HUES6 (cell line): ENCODE measurements around the gene SEZ6.

Experiments used
- H3K27ac ChIP-seq: 2 replicates; pipeline ENCODE4 v1.7.0; 2013; ENCODE audit warnings: low read depth, mild to moderate bottlenecking, low read length, inconsistent platforms
- H3K27me3 ChIP-seq: 2 replicates; pipeline ENCODE4 v1.6.1; 2013; ENCODE audit warnings: low read length; ENCODE audit not compliant: control insufficient read depth, insufficient read depth
- H3K36me3 ChIP-seq: 2 replicates; pipeline ENCODE4 v1.6.1; 2013; ENCODE audit warnings: low read length; ENCODE audit not compliant: control insufficient read depth, insufficient read depth
- H3K4me1 ChIP-seq: 2 replicates; pipeline ENCODE4 v1.6.1; 2013; ENCODE audit warnings: low read length; ENCODE audit not compliant: control insufficient read depth, insufficient read depth
- H3K4me3 ChIP-seq: 2 replicates; pipeline ENCODE4 v1.5.1; 2013; ENCODE audit warnings: low read depth, low read length
- H3K9ac ChIP-seq: one replicate; pipeline ENCODE4 v1.6.1; 2013; ENCODE audit warnings: mild to moderate bottlenecking, low read length
- H3K9me3 ChIP-seq: 2 replicates; pipeline ENCODE4 v1.6.1; 2013; ENCODE audit warnings: low read depth, low read length; ENCODE audit not compliant: control insufficient read depth, insufficient read depth

SEZ6 gene

DNA sequence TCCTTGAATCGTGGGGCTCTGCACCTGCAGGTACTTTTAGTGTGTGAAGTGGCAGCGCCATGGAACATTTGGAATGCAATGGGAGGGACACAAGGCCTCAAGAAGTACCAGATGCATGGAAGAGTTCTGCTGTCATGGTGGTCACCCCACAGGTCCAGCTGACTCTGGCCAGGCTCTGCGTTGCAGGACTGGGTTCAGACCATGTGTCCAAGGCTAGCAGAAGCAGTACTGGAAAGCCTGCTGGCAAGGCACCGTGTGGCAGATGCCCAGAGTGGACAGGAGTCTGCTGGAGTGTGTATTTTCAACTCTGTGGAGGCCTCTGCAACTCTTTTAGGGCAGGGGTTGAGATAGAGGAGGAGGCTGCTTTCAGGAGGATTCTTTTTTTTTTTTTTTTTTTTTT, 39.2 kb upstream of the SEZ6 start:
- Histone ChIP-seq H3K4me1 (peaks cover 58% of the 10 kb centered on the region), H3K36me3 (peaks cover 5% of the 10 kb centered on the region; the same call in 1 of the 2 replicates), H3K9ac (no peak overlapping the region), H3K27me3 (no peaks in the 10 kb centered on the region), H3K4me3 (no peak overlapping the region), H3K9me3 (no peaks in the 10 kb centered on the region), H3K27ac (no peak overlapping the region)

DNA sequence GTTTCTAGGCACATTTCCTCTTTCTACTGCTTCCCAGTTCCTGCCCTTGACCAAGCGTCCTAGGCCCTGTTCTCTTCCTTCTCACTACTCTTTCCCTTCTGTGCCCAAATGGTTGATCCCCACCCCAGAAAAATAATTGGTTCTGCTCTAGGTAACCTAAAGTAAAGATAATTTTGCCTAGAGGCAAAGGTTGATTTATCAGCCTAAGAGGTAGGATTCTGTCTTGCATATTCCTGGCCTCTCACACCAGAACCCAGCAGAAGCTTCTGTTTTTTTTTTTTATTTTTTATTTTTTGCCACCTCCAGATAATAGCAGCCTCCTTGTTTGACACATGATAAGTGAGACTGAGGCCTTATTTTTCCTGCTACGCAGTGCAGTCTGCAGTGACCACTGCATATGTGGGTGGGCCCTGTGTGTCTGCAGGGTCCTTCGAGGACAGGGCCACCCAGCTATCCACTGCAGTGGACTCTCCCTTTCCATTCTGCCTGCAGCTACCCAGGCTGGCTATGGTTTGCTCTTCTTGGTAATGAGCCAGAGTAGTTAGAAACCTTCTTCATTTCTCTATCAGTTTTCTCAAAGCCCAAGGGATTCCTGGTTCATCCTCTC, 37.8 kb upstream of the SEZ6 start:
- Histone ChIP-seq H3K27me3 (no peaks in the 10 kb centered on the region), H3K4me1 (peaks cover 61% of the 10 kb centered on the region), H3K4me3 (peak overlapping the region; percentile 44; the same call in 1 of the 2 replicates), H3K9ac (peak overlapping the region; percentile 90), H3K9me3 (no peaks in the 10 kb centered on the region), H3K36me3 (peaks cover 5% of the 10 kb centered on the region; the same call in 1 of the 2 replicates), H3K27ac (peak overlapping the region; percentile 95)

DNA sequence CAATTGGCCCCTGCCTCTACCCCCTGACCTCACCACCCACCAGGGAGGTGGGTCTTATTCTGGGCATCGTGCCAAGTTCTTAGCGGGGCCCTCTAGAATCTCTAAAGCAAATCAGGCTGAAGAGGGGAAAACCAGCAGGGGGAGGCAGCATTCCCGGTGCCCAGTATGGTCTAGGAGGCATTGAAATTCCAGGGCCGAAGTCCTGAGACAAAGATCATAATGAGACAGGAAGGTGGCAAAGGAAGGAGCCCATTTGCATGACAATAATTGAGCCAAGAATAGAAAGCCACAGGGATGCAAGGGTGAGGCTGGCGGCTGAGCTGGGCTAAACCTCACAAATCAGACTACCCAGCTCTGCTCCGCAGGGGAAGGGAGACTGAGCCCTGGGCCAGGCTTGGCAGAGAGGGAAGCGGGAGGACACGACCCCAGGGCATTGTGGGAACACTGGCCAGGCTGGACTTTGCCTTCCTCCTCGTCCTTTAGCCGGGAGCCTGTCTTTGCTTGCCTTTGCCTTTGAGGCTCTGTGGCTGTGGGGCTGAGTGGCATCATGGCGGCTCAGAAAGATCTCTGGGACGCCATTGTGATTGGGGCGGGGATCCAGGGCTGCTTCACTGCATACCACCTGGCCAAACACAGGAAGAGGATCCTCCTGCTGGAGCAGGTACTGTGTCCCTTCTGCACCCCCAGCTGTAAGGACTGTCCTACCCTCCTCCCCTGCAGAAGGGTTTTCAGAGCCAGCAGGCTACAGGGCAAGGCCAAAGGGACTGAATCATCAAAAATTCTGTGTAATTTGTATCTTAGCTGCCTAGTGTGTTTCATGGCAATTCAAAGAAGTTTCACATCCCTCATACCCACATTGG, 37.1 kb upstream of the SEZ6 start, which contains the start of gene PIPOX:
TSS of gene PIPOX (plus strand) at position 463 of the 860 bp plus-strand sequence. CDS start at position 548, 85 bp downstream.
- no peaks in the 10 kb centered on the region for H3K27me3 ChIP-seq
- H3K4me3 ChIP-seq = peak within 1 kb of the TSS; percentile 44
- H3K4me1 ChIP-seq = peaks cover 61% of the 10 kb centered on the region
- peaks cover 5% of the 10 kb centered on the region; the same call in 1 of the 2 replicates for H3K36me3 ChIP-seq
- H3K27ac ChIP-seq = peak within 1 kb of the TSS; percentile 95
- H3K9me3 ChIP-seq = no peaks in the 10 kb centered on the region
- peak within 1 kb of the TSS; percentile 90 for H3K9ac ChIP-seq

DNA sequence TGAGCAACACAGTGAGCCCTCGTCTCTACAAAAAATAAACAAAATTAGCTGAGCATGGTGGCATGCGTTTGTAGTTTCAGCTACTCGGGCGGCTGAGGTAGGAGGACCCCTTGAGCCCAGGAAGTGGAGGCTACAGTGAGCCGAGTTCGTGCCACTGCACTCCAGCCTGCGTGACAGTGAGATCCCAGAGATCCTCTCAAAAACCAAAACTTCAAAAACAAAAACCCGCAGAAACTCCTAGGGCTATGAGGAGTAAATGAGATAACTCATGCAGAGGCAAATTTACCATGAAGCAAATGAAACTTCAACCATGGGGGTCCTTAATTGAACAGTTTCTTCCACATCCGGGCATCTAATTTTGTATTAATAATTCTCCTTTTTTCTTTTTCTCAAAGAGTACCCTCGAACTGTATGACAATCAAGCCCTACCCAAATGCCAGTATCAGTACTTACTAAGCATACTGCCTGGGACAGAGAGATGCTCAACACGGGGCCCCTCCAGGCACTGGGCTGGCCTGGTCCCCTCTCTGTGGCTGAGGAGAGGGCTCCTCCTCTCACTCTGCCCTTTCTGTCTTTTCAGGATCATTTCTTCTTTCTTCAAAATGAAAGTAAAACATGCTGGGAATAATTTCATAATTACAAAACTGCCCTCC, 36.3 kb upstream of the SEZ6 start:
- peak overlapping the region; percentile 95 for H3K27ac ChIP-seq
- H3K9ac ChIP-seq = peak overlapping the region; percentile 90
- H3K4me3 ChIP-seq = no peak overlapping the region
- no peaks in the 10 kb centered on the region for H3K9me3 ChIP-seq
- no peaks in the 10 kb centered on the region for H3K27me3 ChIP-seq
- H3K36me3 ChIP-seq = peaks cover 5% of the 10 kb centered on the region; the same call in 1 of the 2 replicates
- peaks cover 68% of the 10 kb centered on the region for H3K4me1 ChIP-seq

DNA sequence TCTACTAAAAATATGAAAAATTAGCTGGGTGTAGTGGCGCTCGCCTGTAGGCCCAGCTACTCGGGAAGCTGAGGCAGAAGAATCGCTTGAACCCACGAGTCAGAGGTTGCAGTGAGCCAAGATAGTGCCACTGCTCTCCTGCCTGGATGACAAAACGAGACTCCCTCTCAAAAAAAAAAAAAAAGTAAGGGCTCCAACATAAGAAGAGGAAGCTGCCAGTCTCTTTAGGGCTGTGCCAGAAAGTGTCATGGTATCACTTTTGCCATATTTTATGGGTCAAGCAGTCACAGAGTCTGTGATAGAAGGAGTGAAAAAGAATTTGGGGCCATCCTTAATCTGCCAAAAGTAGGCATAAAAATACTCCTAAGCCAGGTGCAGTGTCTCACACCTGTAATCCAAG, 35.7 kb upstream of the SEZ6 start:
- no peaks in the 10 kb centered on the region for H3K9me3 ChIP-seq
- peak overlapping the region; percentile 95 for H3K27ac ChIP-seq
- H3K9ac ChIP-seq = peak overlapping the region; percentile 90
- H3K4me3 ChIP-seq = no peak overlapping the region
- peaks cover 5% of the 10 kb centered on the region; the same call in 1 of the 2 replicates for H3K36me3 ChIP-seq
- H3K4me1 ChIP-seq = peaks cover 71% of the 10 kb centered on the region
- H3K27me3 ChIP-seq = no peaks in the 10 kb centered on the region

DNA sequence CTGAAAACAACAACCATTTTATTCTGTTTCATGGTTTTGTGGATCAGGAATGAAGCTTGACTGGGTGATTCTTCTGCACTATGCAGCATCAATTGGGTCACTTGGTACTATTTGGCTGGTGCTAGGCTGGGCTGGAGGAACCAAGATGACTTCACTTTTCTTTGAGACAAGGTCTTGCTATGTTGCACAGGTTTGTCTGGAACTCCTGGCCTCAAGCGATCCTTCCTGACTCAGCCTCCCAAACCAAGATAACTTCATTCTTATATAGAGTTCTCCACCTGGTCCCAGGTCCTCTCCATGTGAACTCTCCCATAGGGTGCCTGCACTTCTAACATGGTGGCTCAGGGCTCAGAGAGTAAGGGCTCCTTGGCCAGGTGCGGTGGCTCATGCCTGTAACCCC, 35.3 kb upstream of the SEZ6 start:
- Histone ChIP-seq H3K4me1 (peaks cover 72% of the 10 kb centered on the region), H3K36me3 (peaks cover 5% of the 10 kb centered on the region; the same call in 1 of the 2 replicates), H3K9ac (no peak overlapping the region), H3K9me3 (no peaks in the 10 kb centered on the region), H3K27ac (no peak overlapping the region), H3K4me3 (no peak overlapping the region), H3K27me3 (no peaks in the 10 kb centered on the region)

DNA sequence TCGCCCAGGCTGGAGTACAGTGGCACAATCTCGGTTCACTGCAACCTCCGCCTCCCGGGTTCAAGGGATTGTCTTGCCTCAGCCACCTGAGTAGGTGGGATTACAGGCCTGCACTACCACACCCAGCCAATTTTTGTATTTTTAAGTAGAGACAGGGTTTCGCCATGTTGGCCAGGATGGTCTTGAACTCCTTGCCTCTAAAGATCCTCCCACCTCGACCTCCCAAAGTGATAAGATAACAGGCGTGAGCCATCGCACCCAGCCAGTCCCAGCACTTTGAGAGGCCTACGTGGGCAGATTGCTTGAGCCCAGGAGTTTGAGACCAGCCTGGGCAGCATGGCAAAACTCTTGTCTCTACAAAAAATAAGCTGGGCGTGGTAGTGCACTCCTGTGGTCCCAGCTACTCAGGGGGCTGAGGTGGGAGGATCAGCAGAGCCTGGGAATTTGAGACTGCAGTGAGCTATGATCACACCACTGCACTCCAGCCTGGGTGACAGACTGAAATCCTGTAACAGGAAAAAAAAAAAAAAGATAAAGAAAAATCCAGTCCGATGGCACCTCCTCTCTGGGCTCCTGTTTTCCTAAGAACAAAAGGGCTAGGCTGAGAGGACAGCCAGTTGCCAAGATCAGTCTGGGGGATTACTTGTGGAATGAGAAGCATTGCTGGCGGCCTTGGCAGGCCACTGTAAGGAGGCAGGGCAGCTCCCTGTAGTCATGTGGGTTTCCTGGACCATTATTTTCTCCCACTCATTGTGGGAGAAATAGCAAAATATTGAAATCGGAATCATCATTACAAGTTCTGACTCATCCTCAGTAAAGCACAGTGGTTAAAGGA, 34.1 kb upstream of the SEZ6 start:
- Histone ChIP-seq H3K27ac (no peak overlapping the region; the same call in 1 of the 2 replicates), H3K9me3 (peaks cover 10% of the 10 kb centered on the region), H3K9ac (no peak overlapping the region), H3K36me3 (peaks cover 3% of the 10 kb centered on the region; the same call in 1 of the 2 replicates), H3K27me3 (no peaks in the 10 kb centered on the region), H3K4me1 (peaks cover 70% of the 10 kb centered on the region), H3K4me3 (no peak overlapping the region)

DNA sequence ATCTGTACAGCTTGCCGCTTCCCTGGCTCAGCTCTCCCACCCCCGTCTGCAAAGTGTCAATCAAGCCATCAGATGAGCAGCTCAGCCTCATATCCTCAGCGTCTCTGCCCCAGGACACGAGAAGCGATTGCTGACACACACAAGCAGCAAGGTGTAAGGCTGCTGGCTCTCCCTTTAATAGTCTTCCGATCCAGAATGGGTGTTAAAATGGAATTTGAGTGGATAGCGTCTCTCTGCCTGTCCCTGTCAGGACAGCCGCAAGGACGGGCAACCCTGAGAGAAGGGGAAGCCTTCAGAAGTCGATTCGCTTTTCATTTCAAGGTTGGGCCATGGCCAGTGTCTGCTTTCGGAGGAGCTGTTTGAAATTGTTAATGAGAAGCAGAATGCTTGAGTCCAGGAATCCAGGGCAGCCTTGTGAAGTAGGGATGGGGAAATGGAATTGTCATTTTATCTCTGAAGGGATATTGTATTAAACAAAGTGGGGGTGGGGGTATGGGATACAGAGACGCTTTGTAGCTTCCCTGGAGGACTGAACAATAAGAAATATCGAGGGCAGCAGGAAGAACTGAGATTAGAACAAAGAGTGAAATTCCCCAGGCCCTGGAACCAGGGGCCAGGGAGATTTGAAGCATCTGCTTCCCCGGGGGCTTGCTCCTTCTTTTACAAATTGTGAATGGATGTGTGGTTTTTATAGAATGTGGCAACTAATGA, 32.4 kb upstream of the SEZ6 start:
- Histone ChIP-seq H3K9me3 (peaks cover 24% of the 10 kb centered on the region), H3K9ac (peak overlapping the region; percentile 36), H3K27ac (peak overlapping the region; percentile 35; the same call in 1 of the 2 replicates), H3K36me3 (no peaks in the 10 kb centered on the region), H3K27me3 (no peaks in the 10 kb centered on the region), H3K4me1 (peaks cover 58% of the 10 kb centered on the region), H3K4me3 (no peak overlapping the region)

DNA sequence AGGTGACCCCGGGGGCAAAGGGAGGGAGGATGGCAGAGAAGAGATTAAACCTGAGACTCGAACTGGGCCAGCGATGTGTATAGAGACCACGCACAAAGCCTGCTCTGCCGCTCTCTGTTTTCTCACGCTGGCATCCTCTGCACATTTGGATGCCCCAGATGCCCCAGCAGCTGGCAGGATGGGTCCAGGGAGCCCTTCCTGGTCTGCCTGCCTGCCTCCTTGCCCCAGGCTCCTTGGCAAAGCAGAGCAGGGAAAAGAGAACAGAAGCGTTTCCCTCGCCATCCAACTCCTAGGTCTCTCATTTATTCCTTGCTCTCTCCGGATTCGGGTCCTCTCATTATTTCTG, 31.9 kb upstream of the SEZ6 start:
- Histone ChIP-seq H3K4me3 (no peak overlapping the region), H3K9ac (no peak overlapping the region)

DNA sequence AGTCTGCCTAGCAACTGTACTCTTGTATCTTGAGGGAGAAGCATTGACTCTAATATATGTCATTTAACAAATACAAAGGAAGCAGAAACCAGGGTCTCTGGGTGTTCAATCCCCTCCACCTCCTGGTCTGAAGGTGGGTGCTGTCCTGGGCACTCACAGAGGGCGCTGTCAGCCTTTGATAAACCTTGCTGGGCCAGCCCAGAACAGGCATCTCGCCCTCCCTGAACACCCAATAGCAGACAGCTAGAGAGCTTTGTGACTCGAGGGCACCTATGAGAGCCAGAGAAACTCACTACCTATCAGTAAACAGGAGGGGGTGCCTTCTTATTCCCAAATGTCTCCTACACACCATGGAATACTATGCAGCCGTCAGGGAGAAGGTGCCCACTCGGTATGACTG, 30.8 kb upstream of the SEZ6 start:
- peaks cover 57% of the 10 kb centered on the region for H3K4me1 ChIP-seq
- 0 out of 2 replicates have a peak, but pooled peaks cover under 1% of the 10 kb centered on the region for H3K27me3 ChIP-seq

More for the DNA sequence above, 31.9 kb upstream of the SEZ6 start:
- H3K27me3 ChIP-seq = no peaks in the 10 kb centered on the region
- H3K9me3 ChIP-seq = peaks cover 24% of the 10 kb centered on the region
- H3K27ac ChIP-seq = no peak overlapping the region
- H3K4me1 ChIP-seq = peaks cover 57% of the 10 kb centered on the region
- no peaks in the 10 kb centered on the region for H3K36me3 ChIP-seq

More for the DNA sequence above, 30.8 kb upstream of the SEZ6 start:
- H3K27ac ChIP-seq = no peak overlapping the region
- no peak overlapping the region for H3K4me3 ChIP-seq
- H3K9me3 ChIP-seq = peaks cover 24% of the 10 kb centered on the region
- no peak overlapping the region for H3K9ac ChIP-seq
- no peaks in the 10 kb centered on the region for H3K36me3 ChIP-seq
